ENCODE results near the gene INKA2. TPM values are rescaled to one million over a fixed set of nuclear protein-coding genes. Genes with fewer than 3 reads are reported as not detected.

The INKA2 gene
- total and polyA plus RNA-seq, 2 experiments from 2014 or later, result 3.7 to 8.4 TPM

DNA sequence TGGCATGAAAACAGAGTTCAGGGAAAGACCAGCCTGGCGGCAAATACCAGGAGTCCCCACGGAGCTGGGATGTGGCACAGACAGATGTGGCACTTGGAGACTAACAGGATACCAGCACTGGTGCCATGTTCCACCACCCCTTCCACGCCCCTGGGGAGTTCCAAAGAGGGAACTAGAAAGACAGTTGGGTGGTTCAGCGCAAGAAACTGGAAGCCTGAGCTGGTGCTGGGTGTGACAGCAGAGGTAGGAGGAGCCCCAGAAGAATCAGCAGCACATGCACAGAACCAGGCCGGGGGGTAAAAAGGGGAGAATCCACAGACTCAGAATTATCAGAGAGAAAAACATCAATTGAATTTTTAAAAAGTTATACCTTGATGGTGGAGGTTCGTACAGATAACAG, 38.9 kb upstream of the INKA2 start:
- Mint-ChIP-seq H3K27ac (no peak overlapping the region), H3K4me1 (peaks cover 25% of the 10 kb centered on the region; the same call in 2 of the 3 replicates), H3K4me3 (no peak overlapping the region), H3K27me3 (ENCODE audit: insufficient read depth, low read depth, poor library complexity) (peaks cover 1% of the 10 kb centered on the region), H3K9me3 (no peaks in the 10 kb centered on the region; the same call in 1 of the 3 replicates), H3K36me3 (ENCODE audit: low read depth) (no peaks in the 10 kb centered on the region)
- no peak for TF ChIP-seq ZNF114 (CRISPR knock-in tag; IDR thresholded peaks at IDR 0.05)
- no peak for TF ChIP-seq EZH2phosphoT487 (IDR thresholded peaks at IDR 0.05; ENCODE audit: unreplicated experiment)
- peaks cover 15% of the 10 kb centered on the region for H3K9me2 ChIP-seq (ENCODE audit: insufficient read depth)
- H3K4me1 ChIP-seq (ENCODE audit: insufficient read depth), result peaks cover 3% of the 10 kb centered on the region; the same call in 1 of the 2 replicates
- no peaks in the 10 kb centered on the region for H3K27me3 ChIP-seq (ENCODE audit: insufficient read depth)
- H3K79me2 ChIP-seq (replicated peaks; ENCODE audit: insufficient read depth), result no peaks in the 10 kb centered on the region
- no peaks in the 10 kb centered on the region for H4K20me1 ChIP-seq (replicated peaks; ENCODE audit: insufficient read depth)
- ATAC-seq, result no peak
- DNase-seq (ENCODE audit: low spot score), result no peak
- no peaks in the 10 kb centered on the region for H3F3A ChIP-seq (replicated peaks; ENCODE audit: low read depth)
- peak overlapping the region; percentile 16; the same call in 1 of the 2 replicates for H3K27ac ChIP-seq (ENCODE audit: low read depth)
- H3K4me2 ChIP-seq, result no peak overlapping the region
- H2AFZ ChIP-seq, result no peak overlapping the region
- no peaks in the 10 kb centered on the region for H3K36me3 ChIP-seq (ENCODE audit: insufficient read depth)
- no peak overlapping the region for H3K4me3 ChIP-seq

DNA sequence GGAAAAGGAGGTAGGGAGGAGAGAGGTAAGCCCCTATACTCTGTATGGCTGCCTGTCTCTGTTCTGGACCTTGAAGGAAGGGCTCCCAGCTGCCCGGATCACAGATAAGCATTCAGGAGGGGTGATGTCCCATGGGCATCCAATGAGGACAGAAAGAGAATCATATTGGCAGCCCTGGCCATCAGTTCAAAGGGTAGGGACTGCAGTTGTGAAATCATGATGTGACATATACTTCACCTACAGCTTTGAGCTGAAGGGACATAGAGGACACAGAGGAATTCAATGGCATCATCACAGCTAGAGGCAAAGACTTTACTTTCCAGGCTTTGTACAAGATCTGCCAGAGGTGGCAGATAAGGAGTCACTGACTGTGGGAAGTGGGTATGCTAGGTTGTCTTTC, 38.1 kb upstream of the INKA2 start:
- Histone ChIP-seq H4K20me1 (replicated peaks; ENCODE audit: insufficient read depth) (no peaks in the 10 kb centered on the region), H3K36me3 (ENCODE audit: insufficient read depth) (no peaks in the 10 kb centered on the region), H3K27ac (ENCODE audit: low read depth) (0 out of 2 replicates have a peak overlapping the region, but pooled peaks have one; percentile 16), H2AFZ (no peak overlapping the region), H3K79me2 (replicated peaks; ENCODE audit: insufficient read depth) (no peaks in the 10 kb centered on the region), H3K4me1 (ENCODE audit: insufficient read depth) (peaks cover 3% of the 10 kb centered on the region; the same call in 1 of the 2 replicates), H3K4me2 (no peak overlapping the region), H3K4me3 (no peak overlapping the region), H3K9me2 (ENCODE audit: insufficient read depth) (peaks cover 15% of the 10 kb centered on the region), H3K27me3 (ENCODE audit: insufficient read depth) (no peaks in the 10 kb centered on the region), H3F3A (replicated peaks; ENCODE audit: low read depth) (no peaks in the 10 kb centered on the region)
- H3K4me1 Mint-ChIP-seq, result peaks cover 25% of the 10 kb centered on the region; the same call in 2 of the 3 replicates
- H3K4me3 Mint-ChIP-seq, result no peak overlapping the region
- TF ChIP-seq EZH2 (IDR thresholded peaks at IDR 0.05; ENCODE audit: low read depth, unreplicated experiment) (no peak), STAT1 (IDR thresholded peaks at IDR 0.05; ENCODE audit: unreplicated experiment) (no peak), ZNF331 (CRISPR knock-in tag; IDR thresholded peaks at IDR 0.05; ENCODE audit: low read depth) (no peak)
- TF ChIP-seq, protein P1, sequence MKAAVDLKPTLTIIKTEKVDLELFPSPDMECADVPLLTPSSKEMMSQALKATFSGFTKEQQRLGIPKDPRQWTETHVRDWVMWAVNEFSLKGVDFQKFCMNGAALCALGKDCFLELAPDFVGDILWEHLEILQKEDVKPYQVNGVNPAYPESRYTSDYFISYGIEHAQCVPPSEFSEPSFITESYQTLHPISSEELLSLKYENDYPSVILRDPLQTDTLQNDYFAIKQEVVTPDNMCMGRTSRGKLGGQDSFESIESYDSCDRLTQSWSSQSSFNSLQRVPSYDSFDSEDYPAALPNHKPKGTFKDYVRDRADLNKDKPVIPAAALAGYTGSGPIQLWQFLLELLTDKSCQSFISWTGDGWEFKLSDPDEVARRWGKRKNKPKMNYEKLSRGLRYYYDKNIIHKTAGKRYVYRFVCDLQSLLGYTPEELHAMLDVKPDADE (IDR thresholded peaks at IDR 0.05), result no peak
- no peaks in the 10 kb centered on the region for H3K36me3 Mint-ChIP-seq (ENCODE audit: low read depth)
- ATAC-seq (no peak), DNase-seq (ENCODE audit: low spot score) (no peak)
- peaks cover 1% of the 10 kb centered on the region for H3K27me3 Mint-ChIP-seq (ENCODE audit: insufficient read depth, low read depth, poor library complexity)
- H3K27ac Mint-ChIP-seq, result no peak overlapping the region
- H3K9me3 Mint-ChIP-seq, result no peaks in the 10 kb centered on the region; the same call in 1 of the 3 replicates

DNA sequence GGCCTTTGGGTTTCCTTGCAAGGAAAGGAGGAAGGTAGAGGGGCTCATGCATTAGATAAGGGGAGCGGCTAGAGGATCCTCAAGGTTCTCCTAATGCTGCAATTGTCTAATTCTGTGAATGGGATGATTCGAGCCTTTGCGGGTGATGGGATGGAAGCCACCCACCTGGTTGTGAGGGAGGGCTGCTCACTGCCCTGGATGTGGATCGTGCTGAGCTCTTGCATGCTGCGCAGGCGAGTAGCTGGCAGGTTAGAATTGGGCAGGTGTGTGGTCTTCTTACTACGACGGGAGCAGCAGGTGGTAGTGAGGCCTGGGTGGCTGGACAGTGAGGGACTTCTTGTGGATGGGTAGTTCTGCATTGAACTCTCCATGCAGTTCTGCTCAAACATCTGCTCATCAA, 37.7 kb upstream of the INKA2 start:
- Mint-ChIP-seq H3K27me3 (ENCODE audit: insufficient read depth, low read depth, poor library complexity) (peaks cover 1% of the 10 kb centered on the region), H3K4me3 (no peak overlapping the region), H3K4me1 (peaks cover 25% of the 10 kb centered on the region; the same call in 2 of the 3 replicates), H3K9me3 (no peaks in the 10 kb centered on the region; the same call in 1 of the 3 replicates), H3K27ac (no peak overlapping the region), H3K36me3 (ENCODE audit: low read depth) (no peaks in the 10 kb centered on the region)
- ATAC-seq (no peak), DNase-seq (ENCODE audit: low spot score) (no peak)
- Histone ChIP-seq H3K36me3 (ENCODE audit: insufficient read depth) (no peaks in the 10 kb centered on the region), H3K4me1 (ENCODE audit: insufficient read depth) (peaks cover 3% of the 10 kb centered on the region; the same call in 1 of the 2 replicates), H3K79me2 (replicated peaks; ENCODE audit: insufficient read depth) (no peaks in the 10 kb centered on the region), H3K27me3 (ENCODE audit: insufficient read depth) (no peaks in the 10 kb centered on the region), H3K4me3 (no peak overlapping the region), H3F3A (replicated peaks; ENCODE audit: low read depth) (no peaks in the 10 kb centered on the region), H3K9me2 (ENCODE audit: insufficient read depth) (peaks cover 15% of the 10 kb centered on the region), H3K27ac (ENCODE audit: low read depth) (no peak overlapping the region), H2AFZ (no peak overlapping the region), H4K20me1 (replicated peaks; ENCODE audit: insufficient read depth) (no peaks in the 10 kb centered on the region), H3K4me2 (no peak overlapping the region)
- TF ChIP-seq EZH2phosphoT487 (IDR thresholded peaks at IDR 0.05; ENCODE audit: unreplicated experiment), result no peak
- TF ChIP-seq, protein P2, sequence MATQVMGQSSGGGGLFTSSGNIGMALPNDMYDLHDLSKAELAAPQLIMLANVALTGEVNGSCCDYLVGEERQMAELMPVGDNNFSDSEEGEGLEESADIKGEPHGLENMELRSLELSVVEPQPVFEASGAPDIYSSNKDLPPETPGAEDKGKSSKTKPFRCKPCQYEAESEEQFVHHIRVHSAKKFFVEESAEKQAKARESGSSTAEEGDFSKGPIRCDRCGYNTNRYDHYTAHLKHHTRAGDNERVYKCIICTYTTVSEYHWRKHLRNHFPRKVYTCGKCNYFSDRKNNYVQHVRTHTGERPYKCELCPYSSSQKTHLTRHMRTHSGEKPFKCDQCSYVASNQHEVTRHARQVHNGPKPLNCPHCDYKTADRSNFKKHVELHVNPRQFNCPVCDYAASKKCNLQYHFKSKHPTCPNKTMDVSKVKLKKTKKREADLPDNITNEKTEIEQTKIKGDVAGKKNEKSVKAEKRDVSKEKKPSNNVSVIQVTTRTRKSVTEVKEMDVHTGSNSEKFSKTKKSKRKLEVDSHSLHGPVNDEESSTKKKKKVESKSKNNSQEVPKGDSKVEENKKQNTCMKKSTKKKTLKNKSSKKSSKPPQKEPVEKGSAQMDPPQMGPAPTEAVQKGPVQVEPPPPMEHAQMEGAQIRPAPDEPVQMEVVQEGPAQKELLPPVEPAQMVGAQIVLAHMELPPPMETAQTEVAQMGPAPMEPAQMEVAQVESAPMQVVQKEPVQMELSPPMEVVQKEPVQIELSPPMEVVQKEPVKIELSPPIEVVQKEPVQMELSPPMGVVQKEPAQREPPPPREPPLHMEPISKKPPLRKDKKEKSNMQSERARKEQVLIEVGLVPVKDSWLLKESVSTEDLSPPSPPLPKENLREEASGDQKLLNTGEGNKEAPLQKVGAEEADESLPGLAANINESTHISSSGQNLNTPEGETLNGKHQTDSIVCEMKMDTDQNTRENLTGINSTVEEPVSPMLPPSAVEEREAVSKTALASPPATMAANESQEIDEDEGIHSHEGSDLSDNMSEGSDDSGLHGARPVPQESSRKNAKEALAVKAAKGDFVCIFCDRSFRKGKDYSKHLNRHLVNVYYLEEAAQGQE (IDR thresholded peaks at IDR 0.05; ENCODE audit: unreplicated experiment), result no peak
- TF ChIP-seq EZH2 (IDR thresholded peaks at IDR 0.05; ENCODE audit: low read depth, unreplicated experiment), result no peak
- TF ChIP-seq, protein P3, sequence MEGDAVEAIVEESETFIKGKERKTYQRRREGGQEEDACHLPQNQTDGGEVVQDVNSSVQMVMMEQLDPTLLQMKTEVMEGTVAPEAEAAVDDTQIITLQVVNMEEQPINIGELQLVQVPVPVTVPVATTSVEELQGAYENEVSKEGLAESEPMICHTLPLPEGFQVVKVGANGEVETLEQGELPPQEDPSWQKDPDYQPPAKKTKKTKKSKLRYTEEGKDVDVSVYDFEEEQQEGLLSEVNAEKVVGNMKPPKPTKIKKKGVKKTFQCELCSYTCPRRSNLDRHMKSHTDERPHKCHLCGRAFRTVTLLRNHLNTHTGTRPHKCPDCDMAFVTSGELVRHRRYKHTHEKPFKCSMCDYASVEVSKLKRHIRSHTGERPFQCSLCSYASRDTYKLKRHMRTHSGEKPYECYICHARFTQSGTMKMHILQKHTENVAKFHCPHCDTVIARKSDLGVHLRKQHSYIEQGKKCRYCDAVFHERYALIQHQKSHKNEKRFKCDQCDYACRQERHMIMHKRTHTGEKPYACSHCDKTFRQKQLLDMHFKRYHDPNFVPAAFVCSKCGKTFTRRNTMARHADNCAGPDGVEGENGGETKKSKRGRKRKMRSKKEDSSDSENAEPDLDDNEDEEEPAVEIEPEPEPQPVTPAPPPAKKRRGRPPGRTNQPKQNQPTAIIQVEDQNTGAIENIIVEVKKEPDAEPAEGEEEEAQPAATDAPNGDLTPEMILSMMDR (conservative IDR thresholded peaks at IDR 0.05; ENCODE audit: low read depth in 2 of 2), result no peak
- TF ChIP-seq, protein P1 (IDR thresholded peaks at IDR 0.05), result no peak
- TF ChIP-seq POLR2AphosphoS5 (IDR thresholded peaks at IDR 0.05; ENCODE audit: low read depth), result no peak
- TF ChIP-seq CREB1 (CRISPR knock-in tag; IDR thresholded peaks at IDR 0.05; ENCODE audit: low read depth), result no peak
- TF ChIP-seq NANOG (IDR thresholded peaks at IDR 0.05; ENCODE audit: borderline replicate concordance), result no peak
- TF ChIP-seq ZNF114 (CRISPR knock-in tag; IDR thresholded peaks at IDR 0.05), result no peak
- no peak for TF ChIP-seq JUNB (IDR thresholded peaks at IDR 0.05; ENCODE audit: unreplicated experiment)
